Muscle of arm (tissue), 14 donors: Measurements from ENCODE around the gene CD8A. TPM values are rescaled to one million over a fixed set of nuclear protein-coding genes. Genes with fewer than 3 reads are reported as not detected.
"Not testable (repeated sequence)": the region's sequence is repeated elsewhere in the genome, so short reads cannot be mapped to it uniquely, and the experiment has no call there.

ENCODE experiments used
- DNase-seq: peaks from one replicate; pipeline ENCODE4 v3.0.0-alpha.2; 2013
- long read RNA-seq, 11 donors: transcript quantifications; one replicate each; lab custom pipeline, GENCODE V29; 2026
- polyA plus RNA-seq, 12 donors: library from polyadenylated mRNA; unstranded; fragments of 120-200 nt; gene quantifications; one replicate each; pipeline ENCODE4 v1.2.1, GENCODE V29; 2013; ENCODE audit not compliant: insufficient read length in 12 of 12

Gene CD8A
- polyA plus RNA-seq, result 1 to 10 TPM in 1 of 12 donors, under 1 TPM in 9, not detected in 2; 0.19 to 1.6 (median 0.27) TPM
- long read RNA-seq, donor 1, result 0 reads
- long read RNA-seq, donor 2, result 0 reads
- long read RNA-seq, donor 3, result 0 reads
- long read RNA-seq, donor 4, result 0 reads
- long read RNA-seq, donor 5, result 0 reads
- long read RNA-seq, donor 6, result 0 reads
- long read RNA-seq, donor 7, result 0 reads
- long read RNA-seq, donor 8, result 0 reads
- long read RNA-seq, donor 9, result 0 reads
- long read RNA-seq, donor 10, result 0 reads
- long read RNA-seq, donor 11, result 0 reads

- DNase-seq, result no peak
Measured at GRCh38 chr2:86790676-86791572, at the start of gene CD8A. CD8A (minus strand) TSS chr2:86790913; CDS start chr2:86790825, 88 bp downstream.

GRCh38 chr2:86839871-86840548 lies 49.3 kb upstream of the CD8A start:
- DNase-seq, result not testable (repeated sequence)

GRCh38 chr2:86839455-86839854 lies 48.7 kb upstream of the CD8A start:
- DNase-seq, result not testable (repeated sequence)

- peak; percentile 6 for DNase-seq
Measured at GRCh38 chr2:86837714-86838113, 47.0 kb upstream of the CD8A start.

GRCh38 chr2:86836915-86837695 lies 46.4 kb upstream of the CD8A start:
- DNase-seq, result peak; percentile 81

- not testable (repeated sequence) for DNase-seq
Measured at GRCh38 chr2:86835548-86835889, 44.8 kb upstream of the CD8A start.

GRCh38 chr2:86833315-86833714 lies 42.6 kb upstream of the CD8A start:
- no peak for DNase-seq

GRCh38 chr2:86832334-86833096 lies 41.8 kb upstream of the CD8A start:
- no peak for DNase-seq

- DNase-seq, result no peak
Measured at GRCh38 chr2:86831537-86831936, 40.8 kb upstream of the CD8A start.

- no peak for DNase-seq
Measured at GRCh38 chr2:86826951-86827350, 36.2 kb upstream of the CD8A start.

GRCh38 chr2:86825693-86826381 lies 35.1 kb upstream of the CD8A start:
- no peak for DNase-seq

GRCh38 chr2:86825036-86825692 lies 34.5 kb upstream of the CD8A start:
- DNase-seq, result no peak

GRCh38 chr2:86822668-86823345 lies 32.1 kb upstream of the CD8A start:
- DNase-seq, result no peak

- DNase-seq, result no peak
Measured at GRCh38 chr2:86821842-86822241, 31.1 kb upstream of the CD8A start.

- no peak for DNase-seq
Measured at GRCh38 chr2:86821306-86821705, 30.6 kb upstream of the CD8A start.

- DNase-seq, result no peak
Measured at GRCh38 chr2:86818957-86819356, 28.2 kb upstream of the CD8A start.

GRCh38 chr2:86818114-86818801 lies 27.5 kb upstream of the CD8A start:
- no peak for DNase-seq

GRCh38 chr2:86815611-86816010 lies 24.9 kb upstream of the CD8A start:
- no peak for DNase-seq
